AG09319 (cell line): ENCODE data around the gene ZIC5.
"Not testable (repeated sequence)": the region's sequence is repeated elsewhere in the genome, so short reads cannot be mapped to it uniquely, and the experiment has no call there.

Experiments
- DNase-seq: peaks from one replicate; pipeline ENCODE4 v3.0.0-alpha.2; 2010; ENCODE audit warnings: low read depth; ENCODE audit errors: extremely low read depth
- CTCF ChIP-seq: IDR thresholded peaks from 2 replicates; pipeline ENCODE4 v1.5.1; 2011; ENCODE audit warnings: low read depth, mild to moderate bottlenecking, inconsistent platforms, low read length, moderate library complexity

The ZIC5 gene

GRCh38 chr13:99953138-99953755 lies 18.3 kb downstream of the ZIC5 start:
- DNase-seq, result no peak
- no peak for TF ChIP-seq CTCF

GRCh38 chr13:99951666-99952065 lies 19.9 kb downstream of the ZIC5 start:
- DNase-seq, result not testable (repeated sequence)

- DNase-seq, result no peak
- no peak for TF ChIP-seq CTCF
Measured at GRCh38 chr13:99949679-99950413, 21.7 kb downstream of the ZIC5 start.

- no peak for TF ChIP-seq CTCF
- DNase-seq, result no peak
Measured at GRCh38 chr13:99948907-99949678, 22.5 kb downstream of the ZIC5 start.

GRCh38 chr13:99948411-99948810 lies 23.2 kb downstream of the ZIC5 start:
- TF ChIP-seq CTCF, result no peak
- DNase-seq, result no peak

- DNase-seq, result no peak
- no peak for TF ChIP-seq CTCF
Measured at GRCh38 chr13:99947666-99948065, 23.9 kb downstream of the ZIC5 start.

DNA sequence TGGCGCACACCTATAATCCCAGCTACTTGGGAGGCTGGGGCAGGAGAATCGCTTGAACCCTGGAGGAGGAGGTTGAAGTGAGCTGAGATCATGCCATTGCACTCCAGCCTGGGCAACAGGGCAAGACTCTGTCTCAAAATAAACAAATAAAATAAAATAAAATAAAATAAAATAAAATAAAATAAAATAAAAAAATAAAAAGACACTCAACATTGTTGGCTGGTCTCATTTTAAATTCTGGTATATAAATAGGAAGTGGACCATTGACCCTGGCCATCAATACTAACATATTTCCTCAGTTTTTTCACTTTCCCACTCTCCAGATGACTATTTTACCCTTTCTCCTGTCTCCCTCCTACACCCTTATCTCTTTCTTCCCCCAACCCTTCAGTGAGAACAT lies 26.1 kb downstream of the ZIC5 start:
- not testable (repeated sequence) for DNase-seq

DNA sequence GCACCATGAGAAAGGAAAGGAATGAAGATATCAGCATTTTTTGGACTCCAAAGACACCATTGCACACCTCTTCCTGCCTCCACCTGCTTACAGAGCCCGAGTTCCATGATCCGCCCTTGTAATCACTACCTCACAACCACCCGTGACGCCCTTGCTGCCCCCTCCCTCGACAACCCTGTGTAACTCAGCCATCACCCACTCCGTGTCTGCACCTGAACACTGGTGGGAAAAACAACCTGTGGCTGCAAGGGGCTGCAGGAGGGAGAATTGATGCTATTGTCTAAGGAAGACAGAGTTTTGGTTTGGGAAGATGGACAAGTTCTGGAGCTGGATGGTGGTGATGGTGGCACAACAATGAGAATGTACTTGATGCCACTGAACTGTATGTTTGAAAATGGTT lies 27.0 kb downstream of the ZIC5 start:
- no peak for DNase-seq

More for the DNA sequence above, 27.0 kb downstream of the ZIC5 start:
- no peak for TF ChIP-seq CTCF
